Measurements from ENCODE around the gene FRS3. TPM values are rescaled to one million over a fixed set of nuclear protein-coding genes. Genes with fewer than 3 reads are reported as not detected.

The FRS3 gene
- total and polyA plus RNA-seq, 2 of the 13 experiments (the other 11 are each of a cell fraction or from before 2014, with no cell fraction given): 3.0 to 7.4 TPM

DNA sequence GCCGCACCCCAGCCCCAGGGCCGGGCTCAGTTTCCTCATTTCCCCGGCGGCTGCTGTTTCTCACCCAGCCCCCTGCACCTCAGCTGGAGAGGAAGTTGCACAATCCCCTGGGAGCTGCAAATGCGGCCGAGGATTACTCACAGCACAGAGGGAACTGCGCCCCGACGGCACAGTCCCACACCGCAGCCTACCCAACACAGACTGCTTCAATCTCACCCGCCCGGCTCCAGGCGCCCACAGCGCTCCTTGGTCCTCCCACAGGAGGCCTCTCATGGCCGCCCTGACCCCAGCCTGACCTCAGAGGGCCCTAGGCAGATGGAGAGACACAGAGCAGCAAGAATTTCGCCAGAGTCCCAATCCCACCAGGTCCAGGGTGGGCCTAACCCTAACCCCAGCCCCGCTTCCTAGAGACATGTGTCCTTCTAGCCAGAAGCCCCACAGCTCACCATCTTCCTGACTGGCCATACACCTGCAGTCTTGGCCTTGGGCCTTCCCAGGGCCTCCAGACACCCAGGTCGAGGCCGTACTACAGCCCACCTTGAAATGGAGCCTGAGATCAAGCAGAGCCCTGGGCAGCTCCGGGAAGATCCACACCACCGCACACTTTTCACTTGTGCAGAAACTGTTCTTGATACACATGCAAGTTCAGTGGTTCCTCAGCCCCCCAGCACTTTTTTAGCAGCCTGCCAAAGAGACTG is 56.0 kb downstream of the FRS3 start (continued):
- no peak for TF ChIP-seq ZSCAN31 (CRISPR knock-in tag; IDR thresholded peaks at IDR 0.05; ENCODE audit: low read depth)
- TF ChIP-seq PHF5A (CRISPR knock-in tag; IDR thresholded peaks at IDR 0.05; ENCODE audit: low read depth, unreplicated experiment): no peak
- no peak for TF ChIP-seq PHB2 (IDR thresholded peaks at IDR 0.05; ENCODE audit: partially characterized antibody)
- TF ChIP-seq ISX (CRISPR knock-in tag; conservative IDR thresholded peaks at IDR 0.05): no peak
- TF ChIP-seq, protein P1, sequence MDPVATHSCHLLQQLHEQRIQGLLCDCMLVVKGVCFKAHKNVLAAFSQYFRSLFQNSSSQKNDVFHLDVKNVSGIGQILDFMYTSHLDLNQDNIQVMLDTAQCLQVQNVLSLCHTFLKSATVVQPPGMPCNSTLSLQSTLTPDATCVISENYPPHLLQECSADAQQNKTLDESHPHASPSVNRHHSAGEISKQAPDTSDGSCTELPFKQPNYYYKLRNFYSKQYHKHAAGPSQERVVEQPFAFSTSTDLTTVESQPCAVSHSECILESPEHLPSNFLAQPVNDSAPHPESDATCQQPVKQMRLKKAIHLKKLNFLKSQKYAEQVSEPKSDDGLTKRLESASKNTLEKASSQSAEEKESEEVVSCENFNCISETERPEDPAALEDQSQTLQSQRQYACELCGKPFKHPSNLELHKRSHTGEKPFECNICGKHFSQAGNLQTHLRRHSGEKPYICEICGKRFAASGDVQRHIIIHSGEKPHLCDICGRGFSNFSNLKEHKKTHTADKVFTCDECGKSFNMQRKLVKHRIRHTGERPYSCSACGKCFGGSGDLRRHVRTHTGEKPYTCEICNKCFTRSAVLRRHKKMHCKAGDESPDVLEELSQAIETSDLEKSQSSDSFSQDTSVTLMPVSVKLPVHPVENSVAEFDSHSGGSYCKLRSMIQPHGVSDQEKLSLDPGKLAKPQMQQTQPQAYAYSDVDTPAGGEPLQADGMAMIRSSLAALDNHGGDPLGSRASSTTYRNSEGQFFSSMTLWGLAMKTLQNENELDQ (CRISPR knock-in tag; IDR thresholded peaks at IDR 0.05; ENCODE audit: borderline replicate concordance): no peak; the same call in 1 of the 2 replicates
- TF ChIP-seq POLR2G (IDR thresholded peaks at IDR 0.05; ENCODE audit: low read depth, low read length): peak; percentile 59
- TF ChIP-seq, protein P2, sequence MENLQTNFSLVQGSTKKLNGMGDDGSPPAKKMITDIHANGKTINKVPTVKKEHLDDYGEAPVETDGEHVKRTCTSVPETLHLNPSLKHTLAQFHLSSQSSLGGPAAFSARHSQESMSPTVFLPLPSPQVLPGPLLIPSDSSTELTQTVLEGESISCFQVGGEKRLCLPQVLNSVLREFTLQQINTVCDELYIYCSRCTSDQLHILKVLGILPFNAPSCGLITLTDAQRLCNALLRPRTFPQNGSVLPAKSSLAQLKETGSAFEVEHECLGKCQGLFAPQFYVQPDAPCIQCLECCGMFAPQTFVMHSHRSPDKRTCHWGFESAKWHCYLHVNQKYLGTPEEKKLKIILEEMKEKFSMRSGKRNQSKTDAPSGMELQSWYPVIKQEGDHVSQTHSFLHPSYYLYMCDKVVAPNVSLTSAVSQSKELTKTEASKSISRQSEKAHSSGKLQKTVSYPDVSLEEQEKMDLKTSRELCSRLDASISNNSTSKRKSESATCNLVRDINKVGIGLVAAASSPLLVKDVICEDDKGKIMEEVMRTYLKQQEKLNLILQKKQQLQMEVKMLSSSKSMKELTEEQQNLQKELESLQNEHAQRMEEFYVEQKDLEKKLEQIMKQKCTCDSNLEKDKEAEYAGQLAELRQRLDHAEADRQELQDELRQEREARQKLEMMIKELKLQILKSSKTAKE (CRISPR knock-in tag; IDR thresholded peaks at IDR 0.05; ENCODE audit: borderline replicate concordance): no peak
- no peak for TF ChIP-seq ATF7 (IDR thresholded peaks at IDR 0.05)
- TF ChIP-seq ATF7 (CRISPR knock-in tag; IDR thresholded peaks at IDR 0.05): no peak
- peak; percentile 84 for TF ChIP-seq ZNF124 (CRISPR knock-in tag; IDR thresholded peaks at IDR 0.05)
- TF ChIP-seq TEAD2 (CRISPR knock-in tag; IDR thresholded peaks at IDR 0.05): no peak
- TF ChIP-seq MAZ (IDR thresholded peaks at IDR 0.05; ENCODE audit: borderline replicate concordance, low read depth, low read length): peak; percentile 34; the same call in 1 of the 2 replicates
- TF ChIP-seq MAZ (CRISPR knock-in tag; IDR thresholded peaks at IDR 0.05; ENCODE audit: low read depth): no peak
- no peak for TF ChIP-seq ZBTB8A (CRISPR knock-in tag; IDR thresholded peaks at IDR 0.05; ENCODE audit: borderline replicate concordance, low read depth)
- TF ChIP-seq CAMTA2 (CRISPR knock-in tag; IDR thresholded peaks at IDR 0.05; ENCODE audit: borderline replicate concordance): peak; percentile 87; the same call in 1 of the 2 replicates
- TF ChIP-seq STAT5B (CRISPR knock-in tag; IDR thresholded peaks at IDR 0.05): no peak
- TF ChIP-seq THAP11 (CRISPR knock-in tag; IDR thresholded peaks at IDR 0.05): peak; percentile 71; the same call in 1 of the 2 replicates
- TF ChIP-seq ZFYVE20 (CRISPR knock-in tag; IDR thresholded peaks at IDR 0.05; ENCODE audit: borderline replicate concordance, low read depth): no peak
- TF ChIP-seq IKZF1 (IDR thresholded peaks at IDR 0.05): no peak
- TF ChIP-seq, protein P3, sequence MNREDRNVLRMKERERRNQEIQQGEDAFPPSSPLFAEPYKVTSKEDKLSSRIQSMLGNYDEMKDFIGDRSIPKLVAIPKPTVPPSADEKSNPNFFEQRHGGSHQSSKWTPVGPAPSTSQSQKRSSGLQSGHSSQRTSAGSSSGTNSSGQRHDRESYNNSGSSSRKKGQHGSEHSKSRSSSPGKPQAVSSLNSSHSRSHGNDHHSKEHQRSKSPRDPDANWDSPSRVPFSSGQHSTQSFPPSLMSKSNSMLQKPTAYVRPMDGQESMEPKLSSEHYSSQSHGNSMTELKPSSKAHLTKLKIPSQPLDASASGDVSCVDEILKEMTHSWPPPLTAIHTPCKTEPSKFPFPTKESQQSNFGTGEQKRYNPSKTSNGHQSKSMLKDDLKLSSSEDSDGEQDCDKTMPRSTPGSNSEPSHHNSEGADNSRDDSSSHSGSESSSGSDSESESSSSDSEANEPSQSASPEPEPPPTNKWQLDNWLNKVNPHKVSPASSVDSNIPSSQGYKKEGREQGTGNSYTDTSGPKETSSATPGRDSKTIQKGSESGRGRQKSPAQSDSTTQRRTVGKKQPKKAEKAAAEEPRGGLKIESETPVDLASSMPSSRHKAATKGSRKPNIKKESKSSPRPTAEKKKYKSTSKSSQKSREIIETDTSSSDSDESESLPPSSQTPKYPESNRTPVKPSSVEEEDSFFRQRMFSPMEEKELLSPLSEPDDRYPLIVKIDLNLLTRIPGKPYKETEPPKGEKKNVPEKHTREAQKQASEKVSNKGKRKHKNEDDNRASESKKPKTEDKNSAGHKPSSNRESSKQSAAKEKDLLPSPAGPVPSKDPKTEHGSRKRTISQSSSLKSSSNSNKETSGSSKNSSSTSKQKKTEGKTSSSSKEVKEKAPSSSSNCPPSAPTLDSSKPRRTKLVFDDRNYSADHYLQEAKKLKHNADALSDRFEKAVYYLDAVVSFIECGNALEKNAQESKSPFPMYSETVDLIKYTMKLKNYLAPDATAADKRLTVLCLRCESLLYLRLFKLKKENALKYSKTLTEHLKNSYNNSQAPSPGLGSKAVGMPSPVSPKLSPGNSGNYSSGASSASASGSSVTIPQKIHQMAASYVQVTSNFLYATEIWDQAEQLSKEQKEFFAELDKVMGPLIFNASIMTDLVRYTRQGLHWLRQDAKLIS (CRISPR knock-in tag; IDR thresholded peaks at IDR 0.05): no peak
- no peak for TF ChIP-seq GTF3A (CRISPR knock-in tag; conservative IDR thresholded peaks at IDR 0.05)
